WERI-Rb-1 (cell line): Measurements from ENCODE around the gene PACS1.

Source experiments
- DNase-seq: peaks from one replicate; pipeline ENCODE4 v3.0.0-alpha.2; 2020
- H3K27ac ChIP-seq: fragments of 250-450 bp; sonication (Bioruptor Pico); 2 replicates; pipeline ENCODE4 v1.5.1; 2020; ENCODE audit warnings: mild to moderate bottlenecking, moderate library complexity
- H3K27me3 ChIP-seq: fragments of 250-450 bp; sonication (Bioruptor Pico); 2 replicates; pipeline ENCODE4 v1.5.1; 2021; ENCODE audit warnings: mild to moderate bottlenecking, low read depth, moderate library complexity; ENCODE audit not compliant: insufficient read depth, severe bottlenecking
- H3K36me3 ChIP-seq: fragments of 250-450 bp; sonication (Bioruptor Pico); 2 replicates; pipeline ENCODE4 v1.5.1; 2020; ENCODE audit warnings: mild to moderate bottlenecking, moderate library complexity
- H3K4me3 ChIP-seq: 2 replicates; pipeline ENCODE4 v1.5.1; 2011; ENCODE audit warnings: low read depth, mild to moderate bottlenecking, control low read depth, low read length
- H3K9me3 ChIP-seq: fragments of 250-450 bp; sonication (Bioruptor Pico); 2 replicates; pipeline ENCODE4 v1.5.1; 2021; ENCODE audit warnings: mild to moderate bottlenecking, moderate library complexity; ENCODE audit not compliant: severe bottlenecking
- CTCF ChIP-seq: IDR thresholded peaks from 2 replicates; pipeline ENCODE4 v1.5.1; 2011; ENCODE audit warnings: low read depth, mild to moderate bottlenecking, control low read depth, inconsistent platforms, low read length

The PACS1 gene

DNA sequence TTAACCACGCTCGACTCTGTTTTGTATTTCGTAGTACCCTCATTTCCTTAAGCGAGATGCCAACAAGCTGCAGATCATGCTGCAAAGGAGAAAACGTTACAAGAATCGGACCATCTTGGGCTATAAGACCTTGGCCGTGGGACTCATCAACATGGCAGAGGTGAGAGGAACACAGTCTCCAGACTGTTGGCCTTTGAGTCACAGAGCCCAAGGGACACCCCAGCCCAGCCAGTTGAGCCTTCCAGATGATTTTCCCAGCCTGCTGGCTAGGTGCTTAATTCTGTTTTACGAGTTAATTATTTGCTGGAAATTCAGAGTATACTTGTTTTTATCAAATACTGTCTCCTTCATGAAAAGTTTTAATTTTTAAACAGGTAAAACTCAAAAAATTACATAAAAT lies 141.0 kb downstream of the PACS1 start:
- Histone ChIP-seq H3K4me3 (no peak overlapping the region), H3K27me3 (no peaks in the 10 kb centered on the region), H3K36me3 (peaks cover 19% of the 10 kb centered on the region), H3K9me3 (no peaks in the 10 kb centered on the region), H3K27ac (no peak overlapping the region)
- DNase-seq = no peak
- no peak for TF ChIP-seq CTCF

DNA sequence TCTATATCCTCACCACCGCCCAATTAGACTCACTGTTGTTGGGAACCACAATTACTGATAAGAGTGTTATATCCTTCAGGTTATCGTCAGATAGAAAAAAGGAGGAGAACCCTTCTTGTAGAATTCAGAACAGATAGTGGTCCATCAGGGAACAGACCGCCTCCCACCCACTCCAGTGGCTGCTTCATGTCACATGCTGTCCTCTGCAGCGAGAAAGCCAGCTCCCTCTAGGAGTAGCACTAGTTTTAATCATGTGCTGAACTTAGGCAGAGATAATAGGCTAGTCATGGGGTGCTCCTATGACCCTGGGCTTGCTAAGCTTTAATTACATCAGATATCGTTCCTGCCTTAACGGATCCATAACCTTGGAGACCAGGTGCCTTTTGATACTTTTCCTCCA lies 146.8 kb downstream of the PACS1 start:
- H3K36me3 ChIP-seq = peaks cover 50% of the 10 kb centered on the region
- DNase-seq = no peak
- H3K9me3 ChIP-seq = no peaks in the 10 kb centered on the region
- H3K27me3 ChIP-seq = no peaks in the 10 kb centered on the region
- H3K27ac ChIP-seq = no peak overlapping the region
- H3K4me3 ChIP-seq = no peak overlapping the region
- no peak for TF ChIP-seq CTCF

DNA sequence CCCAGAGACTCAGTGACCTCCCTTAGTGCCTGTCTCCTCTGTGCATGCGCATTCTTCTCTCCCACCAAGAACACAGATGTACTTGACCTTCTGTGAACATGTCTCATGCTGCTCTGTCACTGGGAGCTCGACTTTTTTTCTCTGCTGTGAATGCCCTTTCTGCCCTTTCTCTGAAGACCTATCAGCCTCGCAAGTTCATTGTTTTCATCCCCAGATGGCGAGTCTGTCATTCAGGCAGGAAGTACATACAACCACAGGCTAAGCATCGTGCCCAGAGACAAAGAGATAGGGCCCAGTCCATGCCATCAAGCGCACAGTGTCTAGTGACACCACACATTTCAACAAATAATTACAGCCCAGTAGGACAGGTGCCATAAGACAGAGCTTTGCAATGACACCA lies 148.0 kb downstream of the PACS1 start:
- H3K27ac ChIP-seq = no peak overlapping the region
- H3K27me3 ChIP-seq = no peaks in the 10 kb centered on the region
- H3K9me3 ChIP-seq = no peaks in the 10 kb centered on the region
- peaks cover 49% of the 10 kb centered on the region for H3K36me3 ChIP-seq
- TF ChIP-seq CTCF = no peak
- H3K4me3 ChIP-seq = no peak overlapping the region
- DNase-seq = no peak

- no peak for TF ChIP-seq CTCF
- no peaks in the 10 kb centered on the region for H3K9me3 ChIP-seq
- no peaks in the 10 kb centered on the region for H3K27me3 ChIP-seq
- peaks cover 46% of the 10 kb centered on the region for H3K36me3 ChIP-seq
- no peak overlapping the region for H3K27ac ChIP-seq
- no peak for DNase-seq
- H3K4me3 ChIP-seq = no peak overlapping the region
Measured at GRCh38 chr11:66218846-66219620, 149.0 kb downstream of the PACS1 start.

DNA sequence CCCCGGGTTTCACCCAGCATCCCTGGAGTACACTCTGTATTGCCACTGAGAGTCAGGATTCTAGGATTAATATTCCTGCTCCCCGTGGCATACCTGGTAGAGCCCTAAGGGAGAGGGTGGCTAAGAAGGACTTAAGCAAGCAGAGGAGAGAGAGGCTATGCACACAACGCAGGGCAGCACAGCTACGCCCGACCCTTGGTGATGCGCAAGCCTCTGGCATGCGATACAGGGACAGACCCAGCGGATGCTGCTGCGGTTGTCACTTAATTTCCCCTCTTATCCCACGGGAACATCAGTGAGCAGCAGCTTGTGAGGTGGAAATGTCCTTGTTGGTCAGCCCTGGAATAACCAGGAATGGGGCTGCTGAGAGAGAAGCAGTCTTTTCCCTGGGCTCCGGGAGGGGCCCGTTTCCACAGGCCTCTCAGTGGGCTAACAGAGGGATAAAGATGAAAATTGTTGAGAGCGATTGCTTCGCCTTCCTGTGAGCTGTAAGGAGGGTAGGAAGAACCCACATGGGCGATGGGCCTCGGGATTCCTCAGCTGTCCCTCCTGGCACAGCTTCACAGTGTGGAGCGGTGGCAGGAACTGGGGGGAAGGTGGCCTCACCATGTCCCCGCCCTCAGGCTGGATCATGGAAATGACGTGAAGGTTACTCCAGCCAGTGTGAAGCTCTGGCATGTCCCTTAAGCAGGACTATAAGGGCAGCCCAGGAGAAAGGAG lies 149.9 kb downstream of the PACS1 start:
- Histone ChIP-seq H3K36me3 (peaks cover 45% of the 10 kb centered on the region), H3K27ac (no peak overlapping the region), H3K4me3 (no peak overlapping the region), H3K27me3 (no peaks in the 10 kb centered on the region), H3K9me3 (no peaks in the 10 kb centered on the region)
- DNase-seq = no peak
- no peak for TF ChIP-seq CTCF
